SKM-1 treated with dmso at 0.1 percent for 144 hours (cell line): ENCODE data around the gene KDM5C.

Experiments used
- DNase-seq: peaks from one replicate; lab custom pipeline; 2025; ENCODE audit not compliant: unreplicated experiment; lab: John Stamatoyannopoulos, UW

The KDM5C gene

GRCh38 chrX:53224860-53225797 is at the start of gene KDM5C:
KDM5C (minus strand) TSS chrX:53225207; CDS start chrX:53224889, 318 bp downstream.
- DNase-seq: peak; percentile 71

- DNase-seq: no peak
Observed at GRCh38 chrX:53272808-53273337, 47.9 kb upstream of the KDM5C start.

GRCh38 chrX:53269536-53270107 is 44.6 kb upstream of the KDM5C start:
- DNase-seq: no peak

- no peak for DNase-seq
Observed at GRCh38 chrX:53268173-53268572, 43.2 kb upstream of the KDM5C start.

- DNase-seq: peak; percentile 50
Observed at GRCh38 chrX:53266914-53267313, 41.9 kb upstream of the KDM5C start.

GRCh38 chrX:53265771-53266574 is 41.0 kb upstream of the KDM5C start:
- no peak for DNase-seq

GRCh38 chrX:53263597-53264094 is 38.6 kb upstream of the KDM5C start:
- DNase-seq: no peak

GRCh38 chrX:53262918-53263394 is 37.9 kb upstream of the KDM5C start:
- DNase-seq: peak; percentile 55

- DNase-seq: no peak
Observed at GRCh38 chrX:53262189-53262917, 37.3 kb upstream of the KDM5C start.

GRCh38 chrX:53261355-53261972 is 36.5 kb upstream of the KDM5C start:
- no peak for DNase-seq

- DNase-seq: no peak
Observed at GRCh38 chrX:53260836-53261235, 35.8 kb upstream of the KDM5C start.

GRCh38 chrX:53257670-53258423 is 32.8 kb upstream of the KDM5C start:
- no peak for DNase-seq

- DNase-seq: no peak
Observed at GRCh38 chrX:53257166-53257565, 32.2 kb upstream of the KDM5C start.

- DNase-seq: no peak
Observed at GRCh38 chrX:53256446-53257041, 31.5 kb upstream of the KDM5C start.

GRCh38 chrX:53255738-53256191 is 30.8 kb upstream of the KDM5C start:
- no peak for DNase-seq

GRCh38 chrX:53254570-53255461 is 29.8 kb upstream of the KDM5C start:
- DNase-seq: no peak

GRCh38 chrX:53253293-53254020 is 28.4 kb upstream of the KDM5C start:
- no peak for DNase-seq
